ENCODE data around the gene MRM2.

MRM2 gene

DNA sequence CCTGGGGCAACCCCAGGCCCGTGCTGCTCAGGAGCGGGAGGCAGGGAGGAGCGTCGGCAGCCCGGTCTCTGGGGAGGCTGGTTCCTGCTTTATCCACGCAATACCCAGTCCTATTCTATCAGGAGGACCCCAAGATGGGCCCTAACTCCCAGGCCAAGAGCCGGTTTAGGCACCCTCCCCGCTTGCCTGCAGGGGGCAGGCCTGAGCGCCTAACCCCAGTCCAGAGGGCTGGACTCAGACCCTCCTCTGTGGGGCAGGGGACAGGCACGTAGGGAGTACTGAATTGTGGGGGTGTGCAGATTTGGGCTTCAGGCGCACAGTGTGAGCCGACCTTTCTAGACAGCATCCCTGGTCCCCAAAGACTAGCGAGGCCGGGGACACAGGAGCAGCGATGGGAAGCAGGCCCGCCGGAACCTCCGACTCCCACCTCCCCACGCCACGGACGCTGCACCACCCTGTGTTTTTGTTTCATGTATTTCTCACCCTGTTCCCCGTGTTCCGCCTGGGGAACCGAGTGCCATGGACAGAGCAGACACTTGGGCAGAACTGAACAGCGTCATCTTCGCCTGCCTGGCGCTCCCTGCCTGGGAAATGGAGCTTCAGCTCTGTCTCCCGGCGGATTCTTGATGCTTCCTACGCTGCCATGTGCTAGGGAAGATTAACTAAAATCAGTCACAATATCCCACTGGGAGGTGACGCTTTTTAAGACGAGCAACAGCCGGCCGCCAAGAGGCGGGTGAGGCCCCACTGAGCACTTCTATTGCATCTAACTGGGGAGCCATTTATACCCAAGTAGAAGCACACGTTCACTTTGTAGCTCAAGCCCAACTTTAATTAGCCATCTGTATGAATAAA is 5.4 kb upstream of the MRM2 start:
- Histone ChIP-seq H3K27ac (peak overlapping the region in 9 of 11 experiments; percentile 20 to 80 (median 49); a peak in 16 of 22 replicates), H3K4me1 (peaks cover 93 to 100% (median 98%) of the 10 kb centered on the region in 10 experiments), H4K20me1 (peaks cover 0 to 73% (median 23%) of the 10 kb centered on the region in 11 experiments; a peak in 17 of 22 replicates), H3K27me3 (no peaks in the 10 kb centered on the region), H3K9ac (peak overlapping the region; percentile 38 to 93 (median 48); a peak in 17 of 22 replicates), H3K4me3 (peak overlapping the region in 5 of 10 experiments; percentile 3 to 43 (median 14); a peak in 4 of 20 replicates), H3K9me3 (replicated peaks in 1 of 11) (no peaks in the 10 kb centered on the region), H3K4me2 (peak overlapping the region; percentile 90 to 100 (median 96)), H3K36me3 (peaks cover 12 to 25% (median 18%) of the 10 kb centered on the region in 11 experiments; a peak in 20 of 22 replicates)
- TF ChIP-seq Cebpa-rat (IDR thresholded peaks at IDR 0.05) = no peak

DNA sequence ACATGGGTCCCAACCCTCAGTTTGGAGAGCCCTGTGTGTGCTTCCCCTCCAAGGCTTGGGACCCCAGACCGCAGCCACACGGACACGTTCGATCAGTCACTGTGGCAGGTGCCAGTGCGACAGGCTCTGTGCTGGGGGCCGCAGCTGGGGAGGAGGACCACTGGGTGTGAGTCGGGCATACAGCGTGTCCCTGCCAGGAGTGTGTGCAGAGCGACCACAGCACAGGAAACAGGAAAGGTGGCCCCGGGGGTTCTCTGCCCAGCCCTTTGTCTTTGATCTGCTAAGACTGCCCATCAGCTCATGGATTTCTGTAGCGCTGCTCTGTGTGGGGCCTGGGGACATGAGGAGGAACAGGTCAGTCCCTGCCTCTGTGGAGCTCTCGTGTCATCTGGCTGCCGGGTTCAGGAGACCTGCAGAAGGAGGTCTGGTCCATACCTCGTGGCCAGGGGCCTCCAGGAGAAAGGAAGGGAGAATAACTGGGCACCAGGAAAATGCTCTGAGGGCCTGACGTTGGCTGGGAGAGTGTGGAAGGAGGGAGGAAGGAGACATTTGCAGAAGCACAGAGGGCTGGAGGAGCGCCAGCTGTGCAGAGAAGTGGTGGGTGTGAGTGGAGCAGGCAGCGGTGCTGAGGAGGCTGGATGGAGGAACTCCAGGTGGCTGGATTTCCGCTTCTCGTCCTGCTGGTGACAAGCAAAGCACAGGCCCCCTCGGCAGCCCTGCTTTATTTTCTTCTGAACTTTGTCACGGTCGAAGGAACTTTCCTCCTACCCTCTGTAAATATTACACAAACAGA is 4.1 kb upstream of the MRM2 start:
- H3K36me3 ChIP-seq = peaks cover 5 to 15% (median 9%) of the 10 kb centered on the region in 11 experiments; a peak in 19 of 22 replicates
- H3K4me2 ChIP-seq = peak overlapping the region; percentile 90 to 100 (median 96)
- no peaks in the 10 kb centered on the region for H3K27me3 ChIP-seq
- H4K20me1 ChIP-seq = peaks cover 0 to 64% (median 23%) of the 10 kb centered on the region in 11 experiments; a peak in 15 of 22 replicates
- H3K9ac ChIP-seq = peak overlapping the region; percentile 6 to 93 (median 48); a peak in 16 of 22 replicates
- H3K9me3 ChIP-seq (replicated peaks in 1 of 11) = no peaks in the 10 kb centered on the region
- peak overlapping the region in 7 of 10 experiments; percentile 3 to 44 (median 29); a peak in 12 of 20 replicates for H3K4me3 ChIP-seq
- TF ChIP-seq Cebpa-rat (IDR thresholded peaks at IDR 0.05) = no peak
- peak overlapping the region in 8 of 11 experiments; percentile 20 to 80 (median 56); a peak in 16 of 22 replicates for H3K27ac ChIP-seq
- H3K4me1 ChIP-seq = peaks cover 88 to 92% (median 89%) of the 10 kb centered on the region in 10 experiments

DNA sequence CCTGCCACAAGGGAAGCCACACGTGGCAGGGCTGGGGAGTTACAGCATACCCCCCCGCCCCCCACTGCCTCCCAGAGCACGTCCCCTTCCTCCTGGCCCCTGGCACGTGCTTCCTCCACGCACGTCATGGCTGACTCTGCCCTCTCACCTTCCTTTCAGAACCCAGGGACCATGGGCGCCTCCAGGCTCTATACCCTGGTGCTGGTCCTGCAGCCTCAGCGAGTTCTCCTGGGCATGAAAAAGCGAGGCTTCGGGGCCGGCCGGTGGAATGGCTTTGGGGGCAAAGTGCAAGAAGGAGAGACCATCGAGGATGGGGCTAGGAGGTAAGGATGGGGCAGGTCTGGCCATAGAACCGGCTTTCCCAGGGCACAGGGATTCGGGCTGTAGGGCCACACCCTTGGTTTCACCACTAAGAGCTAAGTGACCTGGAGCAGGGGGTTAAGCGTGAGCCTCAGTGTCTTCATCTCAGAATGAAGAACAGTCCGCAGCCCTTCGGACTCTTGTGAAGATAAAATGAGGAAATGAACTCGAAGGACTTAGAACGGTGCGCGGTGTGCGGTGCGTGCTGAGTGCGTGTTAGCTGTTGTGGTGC is 2.5 kb upstream of the MRM2 start:
- Histone ChIP-seq H3K27me3 (no peaks in the 10 kb centered on the region), H3K4me3 (peak overlapping the region in 2 of 10 experiments; percentile 7 to 10; a peak in 2 of 20 replicates), H3K27ac (peak overlapping the region in 3 of 11 experiments; percentile 6 to 89 (median 9); a peak in 2 of 22 replicates), H3K36me3 (peaks cover 3 to 12% (median 6%) of the 10 kb centered on the region in 11 experiments), H3K9me3 (replicated peaks in 1 of 11) (no peaks in the 10 kb centered on the region), H3K9ac (peak overlapping the region in 5 of 11 experiments; percentile 14 to 94 (median 94); a peak in 5 of 22 replicates), H3K4me1 (peaks cover 84 to 93% (median 89%) of the 10 kb centered on the region in 10 experiments), H4K20me1 (peaks cover 0 to 57% (median 17%) of the 10 kb centered on the region in 11 experiments; a peak in 15 of 22 replicates), H3K4me2 (peak overlapping the region; percentile 90 to 100 (median 96))
- TF ChIP-seq Cebpa-rat (IDR thresholded peaks at IDR 0.05) = no peak

DNA sequence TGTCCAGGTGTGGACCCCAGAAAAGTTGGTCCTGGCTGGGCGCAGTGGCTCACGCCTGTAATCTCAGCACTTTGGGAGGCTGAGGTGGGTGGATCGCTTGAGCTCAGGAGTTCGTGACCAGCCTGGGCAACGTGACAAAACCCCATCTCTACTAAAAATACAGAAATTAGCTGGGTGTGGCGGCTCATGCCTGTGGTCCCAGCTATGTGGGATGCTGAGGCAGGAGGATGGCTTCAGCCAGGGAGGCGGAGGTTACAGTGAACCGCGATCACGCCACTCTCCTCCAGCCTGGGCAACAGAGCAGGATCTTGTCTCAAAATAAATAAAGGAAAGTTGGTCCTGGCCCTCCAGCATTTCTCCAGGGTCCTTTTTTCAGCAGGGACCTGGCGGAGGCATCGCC is 1.5 kb upstream of the MRM2 start:
- peak overlapping the region; percentile 90 to 100 (median 96) for H3K4me2 ChIP-seq
- H3K36me3 ChIP-seq = peaks cover 12 to 22% (median 14%) of the 10 kb centered on the region in 11 experiments
- H3K4me1 ChIP-seq = peaks cover 73 to 88% (median 85%) of the 10 kb centered on the region in 10 experiments
- no peaks in the 10 kb centered on the region for H3K27me3 ChIP-seq
- peak overlapping the region in 8 of 11 experiments; percentile 6 to 91 (median 88); a peak in 13 of 22 replicates for H3K27ac ChIP-seq
- H4K20me1 ChIP-seq = peaks cover 0 to 47% (median 9%) of the 10 kb centered on the region in 11 experiments; a peak in 11 of 22 replicates
- no peak for TF ChIP-seq Cebpa-rat (IDR thresholded peaks at IDR 0.05)
- H3K4me3 ChIP-seq = peak overlapping the region in 8 of 10 experiments; percentile 84 to 98 (median 96); a peak in 11 of 20 replicates
- no peaks in the 10 kb centered on the region for H3K9me3 ChIP-seq (replicated peaks in 1 of 11)
- H3K9ac ChIP-seq = peak overlapping the region; percentile 87 to 94 (median 93); a peak in 19 of 22 replicates

DNA sequence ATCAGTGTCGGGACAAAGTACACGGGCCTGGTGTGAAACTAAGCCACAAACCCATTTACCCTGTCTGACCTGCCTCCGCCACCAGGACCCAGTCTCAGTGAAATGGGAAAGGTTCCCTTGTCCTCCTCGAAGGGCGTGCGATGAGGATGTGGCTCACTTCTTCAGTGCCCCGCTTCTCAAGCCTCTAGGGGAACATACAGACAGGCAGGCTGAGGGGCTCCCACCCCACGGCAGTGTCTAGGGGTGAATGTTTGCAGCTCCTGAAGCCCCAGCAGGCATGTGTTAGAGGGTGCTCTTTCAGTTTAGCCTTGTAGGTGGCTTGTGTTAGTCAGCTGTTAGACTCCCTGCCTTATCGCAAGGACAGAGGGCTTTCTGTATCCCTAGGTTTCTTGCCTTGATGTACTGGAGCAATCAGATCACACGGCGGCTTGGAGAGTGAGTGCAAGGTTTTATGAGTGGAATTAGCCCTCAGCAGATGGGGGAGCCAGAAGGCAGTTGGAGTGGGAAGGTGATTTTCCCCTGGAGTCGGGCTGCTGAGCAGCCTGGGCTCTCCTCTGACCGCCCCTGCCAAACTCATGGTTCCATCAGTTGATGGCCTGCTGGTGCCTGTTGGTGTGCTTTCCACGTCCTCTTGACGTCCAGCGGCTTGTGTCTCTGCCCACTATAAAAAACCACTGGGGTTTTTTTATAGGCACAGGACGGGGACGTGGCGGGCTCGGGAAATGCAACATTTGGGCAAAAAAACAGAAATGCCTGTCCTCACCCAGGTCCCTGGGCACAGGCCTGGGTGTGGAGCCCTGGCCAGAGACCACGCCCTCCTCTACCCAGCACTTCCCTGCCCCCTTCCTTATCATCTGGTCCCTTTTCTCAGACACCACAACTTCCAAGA is 780 bp upstream of the MRM2 start:
- no peak for TF ChIP-seq Cebpa-rat (IDR thresholded peaks at IDR 0.05)
- Histone ChIP-seq H3K4me1 (peaks cover 73 to 88% (median 85%) of the 10 kb centered on the region in 10 experiments), H4K20me1 (peaks cover 0 to 40% (median 5%) of the 10 kb centered on the region in 11 experiments; a peak in 11 of 22 replicates), H3K9ac (peak overlapping the region; percentile 87 to 94 (median 93)), H3K27ac (peak overlapping the region; percentile 76 to 91 (median 87); a peak in 21 of 22 replicates), H3K4me2 (peak overlapping the region; percentile 90 to 100 (median 96)), H3K9me3 (replicated peaks in 1 of 11) (no peaks in the 10 kb centered on the region), H3K27me3 (no peaks in the 10 kb centered on the region), H3K36me3 (peaks cover 19 to 28% (median 21%) of the 10 kb centered on the region in 11 experiments), H3K4me3 (peak overlapping the region; percentile 84 to 98 (median 96))

DNA sequence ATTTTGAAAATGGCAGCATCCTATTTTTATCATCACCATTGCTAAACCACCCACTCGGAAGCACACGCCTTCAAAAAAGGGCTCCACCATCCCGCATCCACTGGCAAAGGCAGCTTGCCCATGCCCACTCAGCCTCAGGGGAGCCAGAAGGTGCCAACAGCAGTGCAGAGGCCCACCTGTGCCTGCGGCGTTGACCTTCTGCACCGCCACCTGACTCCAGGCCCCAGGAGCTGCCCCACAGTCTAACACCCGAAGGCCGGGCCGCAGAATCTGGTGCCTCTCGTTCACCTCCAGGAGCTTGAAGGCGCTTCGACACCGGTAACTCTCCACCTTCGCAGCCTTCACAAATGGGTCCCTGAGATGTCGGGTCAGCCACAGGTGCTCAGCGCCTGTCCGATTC is 2.8 kb downstream of the MRM2 start:
- Histone ChIP-seq H3K9ac (no peak overlapping the region), H3K9me3 (replicated peaks in 1 of 11) (no peaks in the 10 kb centered on the region), H3K4me3 (no peak overlapping the region), H3K36me3 (peaks cover 32 to 59% (median 53%) of the 10 kb centered on the region in 11 experiments), H3K27me3 (no peaks in the 10 kb centered on the region), H3K27ac (no peak overlapping the region), H4K20me1 (peaks cover 0 to 7% (median 0%) of the 10 kb centered on the region in 11 experiments; a peak in 3 of 22 replicates), H3K4me1 (peaks cover 54 to 88% (median 73%) of the 10 kb centered on the region in 10 experiments), H3K4me2 (peak overlapping the region in 3 of 11 experiments; percentile 93 to 100 (median 98); a peak in 4 of 22 replicates)
- no peak for TF ChIP-seq Cebpa-rat (IDR thresholded peaks at IDR 0.05)

DNA sequence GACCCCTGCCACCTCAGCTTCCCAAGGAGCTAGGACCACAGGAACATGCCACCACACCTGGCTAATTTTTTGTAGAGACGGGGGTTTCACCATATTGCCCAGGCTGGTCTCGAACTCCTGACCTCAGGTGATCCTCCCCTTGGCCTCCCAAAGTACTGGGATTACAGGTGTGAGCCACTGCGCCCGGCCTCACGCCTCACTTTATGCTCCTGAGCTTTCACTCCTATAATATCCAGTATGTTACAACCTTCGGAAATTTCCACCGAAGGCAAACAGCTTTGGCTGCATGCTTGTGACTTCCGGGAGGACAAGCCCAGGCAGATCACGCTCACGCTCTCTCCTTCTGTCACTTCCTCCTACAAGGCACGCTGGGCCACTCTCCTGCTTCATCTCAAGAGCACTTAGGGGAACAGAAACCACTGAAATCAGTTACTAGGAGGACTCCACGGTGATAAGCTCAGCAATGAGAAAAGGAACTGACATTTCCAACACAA is 4.8 kb downstream of the MRM2 start:
- Histone ChIP-seq H3K36me3 (peaks cover 37 to 65% (median 58%) of the 10 kb centered on the region in 11 experiments), H3K9me3 (replicated peaks in 1 of 11) (no peaks in the 10 kb centered on the region), H3K4me1 (peaks cover 45 to 82% (median 65%) of the 10 kb centered on the region in 10 experiments), H3K27me3 (no peaks in the 10 kb centered on the region), H3K4me3 (0 out of 20 replicates have a peak overlapping the region, but pooled peaks of 1 of the 10 experiments have one; percentile 8), H3K4me2 (peak overlapping the region; percentile 41 to 93 (median 74)), H3K9ac (peak overlapping the region; percentile 45 to 75 (median 65); a peak in 21 of 22 replicates), H3K27ac (peak overlapping the region; percentile 72 to 96 (median 85)), H4K20me1 (peaks cover 0 to 3% (median 2%) of the 10 kb centered on the region in 11 experiments; a peak in 9 of 22 replicates)
- TF ChIP-seq Cebpa-rat (IDR thresholded peaks at IDR 0.05) = no peak
